GM18520 (cell line): ENCODE measurements around the gene SP2.

Source experiments
- ATAC-seq: cut with Tn5 transposase; IDR thresholded peaks from one replicate; pipeline ENCODE4 v1.9.1; 2021; ENCODE audit not compliant: unreplicated experiment

Gene SP2

GRCh38 chr17:47870056-47870455 is 26.0 kb upstream of the SP2 start:
- no peak for ATAC-seq

DNA sequence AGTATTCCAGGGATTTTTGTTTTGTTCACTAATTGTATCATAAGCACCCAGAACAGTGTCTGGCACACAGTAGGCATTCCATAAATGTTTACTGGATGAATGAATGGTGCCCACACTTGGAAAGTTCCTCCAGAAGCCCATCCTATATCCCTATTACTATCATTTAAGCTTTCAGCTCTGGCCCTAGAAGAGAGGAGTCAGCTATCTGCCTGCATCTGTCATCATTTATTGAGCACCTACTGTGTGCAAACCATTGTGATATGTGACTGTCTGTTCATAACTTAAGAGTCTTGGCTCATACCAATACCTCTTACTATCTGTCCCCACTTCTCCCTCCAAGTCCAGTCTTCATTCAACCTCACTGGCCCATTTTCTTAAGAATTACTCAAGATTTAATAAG is 25.0 kb upstream of the SP2 start:
- ATAC-seq = no peak

GRCh38 chr17:47872019-47872650 is 23.9 kb upstream of the SP2 start:
- no peak for ATAC-seq

DNA sequence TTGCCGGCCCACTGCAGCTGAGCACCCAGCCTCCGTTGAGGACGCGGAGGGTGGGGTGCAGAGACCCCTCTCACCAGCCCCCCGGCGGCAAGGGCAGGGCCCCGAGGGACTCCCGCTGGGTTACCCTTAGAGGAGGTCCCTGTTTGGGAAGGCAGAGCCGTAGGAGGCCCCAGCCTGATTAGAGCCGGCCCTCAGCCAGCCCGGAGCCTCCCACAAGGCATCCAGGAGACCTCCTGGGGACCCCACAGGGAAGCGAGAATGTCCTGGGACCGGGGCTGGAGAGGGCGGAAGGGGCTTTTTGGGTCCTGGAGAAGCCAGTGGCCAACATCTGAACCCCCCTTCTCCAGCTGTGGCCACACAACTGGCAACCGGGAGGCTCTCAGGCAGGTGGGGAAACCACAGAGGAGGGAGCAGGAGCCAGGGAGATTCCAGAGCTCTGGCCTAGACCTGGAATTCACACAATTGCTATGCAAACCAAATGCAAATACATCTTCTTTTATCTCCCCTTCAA is 23.3 kb upstream of the SP2 start:
- ATAC-seq = no peak

DNA sequence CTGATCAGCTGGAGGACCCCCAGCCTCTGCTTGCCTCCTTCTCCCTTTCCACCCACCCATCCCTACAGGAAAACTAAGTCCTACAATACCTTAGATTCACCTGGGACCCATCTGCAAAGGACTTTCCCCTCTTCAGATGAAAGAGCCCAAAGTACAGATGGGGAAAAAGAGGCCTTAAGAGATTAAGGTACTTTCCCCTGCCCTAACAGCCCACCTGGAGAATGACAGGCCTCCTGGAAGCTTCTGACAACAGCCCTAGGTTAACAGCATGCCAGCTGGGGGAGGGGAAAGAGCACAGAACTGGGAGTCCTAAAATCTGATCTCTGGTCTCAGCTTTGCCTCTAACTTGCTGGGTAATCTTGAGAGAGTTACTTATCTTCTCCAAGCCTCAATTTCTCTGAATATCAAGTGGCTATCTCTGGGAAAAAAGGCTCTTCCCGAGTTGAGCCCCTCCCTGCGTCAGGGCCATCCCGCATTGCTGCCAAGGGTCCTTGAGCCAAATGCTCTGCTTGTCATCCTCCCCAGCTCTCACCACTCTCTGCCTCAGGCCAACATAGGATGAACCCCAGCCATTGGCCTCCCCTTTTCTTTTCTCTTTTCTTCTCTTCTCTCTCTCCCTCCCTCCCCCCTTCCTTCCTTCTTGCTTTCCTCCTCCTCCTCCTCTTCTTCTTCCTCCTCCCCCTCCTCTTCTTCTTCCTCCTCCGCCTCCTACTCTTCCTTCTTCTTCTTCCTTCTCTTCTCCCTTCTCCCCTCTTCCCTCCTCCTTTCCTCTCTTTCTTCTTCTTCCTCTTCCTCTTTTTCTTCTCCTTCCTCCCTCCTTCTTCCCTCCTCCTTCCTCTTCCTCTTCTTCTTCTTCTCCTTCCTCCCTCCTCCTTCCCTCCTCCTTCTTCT is 22.6 kb upstream of the SP2 start:
- no peak for ATAC-seq

DNA sequence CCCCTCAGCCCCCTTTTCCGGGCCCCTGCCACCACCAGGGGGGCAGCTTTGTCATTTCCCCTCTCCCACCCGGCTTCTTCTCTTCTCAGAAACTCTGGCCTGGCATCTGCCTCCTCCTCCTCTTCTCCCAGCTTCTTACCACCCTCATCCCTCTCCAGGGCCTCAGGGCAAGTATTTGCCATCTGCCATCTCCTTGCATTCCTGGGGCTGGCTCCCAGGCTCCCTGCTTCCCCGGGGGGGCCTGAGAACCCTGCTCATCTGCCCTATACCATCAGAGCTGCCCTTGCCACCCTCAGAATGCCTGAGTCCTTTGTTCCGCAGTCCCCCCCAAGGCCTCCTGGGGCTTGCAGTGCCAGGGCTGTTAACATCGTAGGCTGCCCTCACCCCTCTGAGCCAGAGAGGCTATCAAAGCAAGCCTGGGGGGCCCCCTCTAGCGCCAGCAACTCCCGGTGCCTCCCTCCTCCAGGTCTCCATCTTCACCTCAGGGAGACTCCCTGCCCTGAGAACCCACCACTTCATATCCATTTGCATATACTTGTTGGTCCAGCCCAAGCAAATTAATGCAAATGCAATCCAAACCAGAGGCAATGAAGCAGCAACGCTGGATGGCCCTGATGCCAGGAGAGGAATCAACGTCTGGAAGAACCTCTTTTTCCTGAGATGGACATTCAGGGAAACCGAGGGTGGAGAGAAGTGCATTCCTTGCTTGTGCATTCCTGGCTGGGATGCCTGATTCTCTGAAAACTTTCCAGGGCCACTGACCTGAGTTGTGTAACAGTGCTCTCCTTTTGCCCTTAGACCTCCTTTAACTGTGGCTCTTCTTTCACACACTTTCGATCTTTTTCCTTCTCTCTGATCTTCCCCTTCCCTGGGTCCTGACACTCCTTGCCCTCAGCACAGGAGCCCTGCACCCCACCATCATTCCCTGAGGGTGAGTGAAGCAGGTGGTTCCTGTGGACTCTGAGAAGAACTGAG is 20.7 kb upstream of the SP2 start:
- no peak for ATAC-seq

- ATAC-seq = no peak
These were observed 18.5 kb upstream of the SP2 start for GRCh38 chr17:47877368-47878034.

GRCh38 chr17:47878203-47879027 is 17.6 kb upstream of the SP2 start:
- no peak for ATAC-seq

DNA sequence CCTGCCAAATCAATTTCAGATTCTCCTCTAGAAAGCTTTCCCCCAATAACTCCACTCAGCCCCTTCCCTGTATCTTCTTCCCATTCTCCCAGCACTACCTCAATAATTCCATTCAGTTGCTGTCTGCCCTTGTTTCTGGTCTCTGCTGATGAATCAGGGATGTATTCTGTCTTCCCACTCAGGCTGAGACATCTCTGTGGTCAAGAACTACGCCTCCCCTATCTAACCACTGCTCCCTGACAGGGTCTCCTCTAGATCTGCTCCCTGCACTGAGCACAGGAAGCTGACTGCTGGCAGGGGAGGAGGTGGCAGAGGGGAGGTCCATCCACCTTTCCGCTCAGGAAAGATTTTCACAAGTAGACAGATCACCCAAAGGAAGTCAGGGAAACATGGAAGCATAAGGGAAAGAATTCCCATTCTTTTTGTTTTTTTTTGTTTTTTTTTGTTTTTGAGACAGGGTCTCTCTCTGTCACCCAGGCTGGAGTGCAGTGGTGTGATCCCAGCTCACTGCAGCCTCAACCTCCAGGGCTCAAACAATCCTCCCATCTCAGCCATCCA is 16.9 kb upstream of the SP2 start:
- no peak for ATAC-seq

DNA sequence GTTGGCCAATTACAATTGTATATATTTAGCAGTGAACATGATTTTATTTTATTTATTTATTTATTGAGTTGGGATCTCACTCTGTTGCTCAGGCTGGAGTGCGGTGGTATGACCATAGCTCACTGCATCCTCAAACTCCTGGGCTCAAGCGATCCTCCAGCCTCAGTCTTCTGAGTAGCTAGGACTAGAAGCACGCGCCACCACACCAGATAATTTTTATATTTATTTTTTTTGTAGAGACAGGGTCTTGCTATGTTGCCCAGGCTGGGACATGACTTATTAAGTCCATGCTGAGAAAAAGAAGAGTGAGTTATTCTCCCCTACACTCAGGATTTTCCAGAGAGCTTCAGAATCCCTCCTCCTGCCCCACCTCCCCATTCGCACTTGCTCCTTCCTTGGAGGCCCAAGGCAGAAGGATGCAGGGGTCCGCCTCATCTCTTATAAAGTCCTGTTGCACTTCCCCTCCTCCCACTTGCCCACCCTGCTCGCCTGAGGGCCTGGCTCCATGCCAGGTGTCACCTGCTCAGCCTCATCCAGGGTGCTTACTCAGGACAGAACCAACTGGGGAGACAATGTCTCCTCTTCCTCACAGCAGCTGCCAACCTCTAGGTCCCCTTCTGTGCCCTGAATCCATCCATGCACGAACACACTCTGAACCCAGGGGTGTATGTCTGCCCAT is 16.1 kb upstream of the SP2 start:
- no peak for ATAC-seq

- ATAC-seq = no peak
These were observed 13.8 kb upstream of the SP2 start for GRCh38 chr17:47882247-47882646.

GRCh38 chr17:47882695-47883588 is 13.1 kb upstream of the SP2 start:
- no peak for ATAC-seq

- no peak for ATAC-seq
These were observed 12.2 kb upstream of the SP2 start for GRCh38 chr17:47883589-47884426.

DNA sequence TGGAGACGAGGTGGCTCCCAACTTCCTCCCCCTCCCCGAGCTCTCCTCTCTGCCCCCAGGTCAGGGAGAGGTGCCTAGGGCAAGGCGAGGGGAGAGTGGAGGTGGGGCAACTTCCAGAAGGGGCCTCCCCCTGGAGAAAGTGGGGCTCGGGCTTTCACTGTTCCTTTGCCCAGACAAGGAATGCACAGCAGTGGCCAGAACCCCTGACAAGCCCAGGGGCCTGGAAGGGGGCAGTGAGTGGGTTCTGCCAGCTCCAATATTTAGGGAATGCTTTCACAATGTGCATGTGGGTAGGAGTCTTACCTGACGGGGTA is 11.7 kb upstream of the SP2 start:
- ATAC-seq = no peak

DNA sequence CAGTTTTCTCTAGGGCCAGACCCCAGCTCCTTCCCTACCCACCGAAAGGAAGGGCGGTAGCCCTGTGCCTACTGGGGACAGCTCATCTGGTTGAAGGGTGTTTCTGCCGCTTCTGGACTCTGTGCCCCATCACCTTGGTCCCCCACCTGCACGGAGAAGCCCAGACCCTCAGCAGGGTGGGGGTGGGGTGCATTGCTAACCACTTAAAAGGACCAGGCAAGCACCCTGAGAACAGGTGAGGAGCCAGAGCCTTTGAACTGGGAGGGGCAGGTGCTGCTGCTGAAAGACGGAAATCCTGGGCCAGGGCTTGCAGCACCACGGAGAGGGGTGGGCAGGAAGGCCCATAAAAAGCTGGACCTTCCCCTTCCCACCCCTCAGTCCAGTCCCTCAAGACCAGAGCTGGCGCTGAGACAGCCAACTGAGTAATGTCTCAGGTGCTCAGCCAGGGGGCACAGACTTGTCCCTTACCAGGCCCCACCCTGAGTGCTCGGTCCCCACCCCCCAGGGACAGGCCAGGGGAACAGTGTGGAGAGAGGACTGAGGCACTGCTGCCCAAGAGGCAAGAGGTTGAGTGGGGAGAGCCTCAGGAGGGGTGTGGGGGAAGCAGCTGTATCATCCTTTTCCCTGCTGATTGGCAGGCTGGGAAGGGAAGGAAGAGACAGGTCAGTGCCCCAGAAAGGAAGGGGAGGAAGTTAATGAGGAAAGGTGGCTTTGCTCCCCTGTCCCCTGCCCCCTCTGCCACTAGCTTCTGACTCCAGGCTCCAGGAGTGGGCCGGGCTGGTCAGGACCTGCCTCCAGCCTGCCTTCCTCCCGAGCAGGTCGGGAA is 10.9 kb upstream of the SP2 start:
- ATAC-seq = no peak

DNA sequence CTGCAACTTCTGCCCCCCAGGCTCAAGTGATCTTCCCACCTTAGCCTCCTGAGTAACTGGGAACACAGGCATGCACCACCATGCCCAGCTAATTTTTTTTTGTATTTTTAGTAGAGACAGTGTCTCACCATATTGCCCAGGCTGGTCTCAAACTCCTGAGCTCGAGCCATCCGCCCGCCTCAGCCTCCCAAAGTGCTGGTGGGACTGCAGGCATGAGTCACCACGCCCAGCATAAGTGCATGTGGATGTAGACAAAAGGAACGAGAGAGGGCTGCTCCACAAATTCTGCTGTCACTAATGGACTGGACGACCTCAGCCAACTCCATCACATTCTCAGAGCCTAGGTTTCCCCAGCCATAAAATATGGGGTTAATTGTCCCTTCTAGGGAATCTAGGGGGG is 7.7 kb upstream of the SP2 start:
- no peak for ATAC-seq
